H1 (cell line): ENCODE measurements around the gene ZHX3. TPM values are rescaled to one million over a fixed set of nuclear protein-coding genes. Genes with fewer than 3 reads are reported as not detected.

Experiments used
- BCL11A ChIP-seq, 2 experiments: IDR thresholded peaks; one replicate each; pipeline ENCODE4 v1.6.1; 2011; ENCODE audit warnings: low read depth in 2 of 2, low read length in 2 of 2, mild to moderate bottlenecking in 2 of 2
- polyA plus RNA-seq, 7 experiments: library from polyadenylated mRNA; depleted of rRNA in 3 of 7; stranded (reverse) in 5 of 7; unstranded in 2 of 7; fragments of >200 nt in 5 of 7; fragments of 200-250 nt in 2 of 7; gene quantifications; 1 replicate in 5 of 7; 2 replicates in 1 of 7; 4 replicates in 1 of 7; pipeline versions ENCODE4 v1.2.1 to v1.2.3, GENCODE V29; 2011 to 2013; ENCODE audit warnings: missing spikeins in 2 of 7, mixed read lengths in 2 of 7
- total RNA-seq: library from RNA; stranded (reverse); fragmentation: NEBNext Ultra II Directional; extraction: Animal tissue kit (Norgen Biotek cat#: 25700); gene quantifications from 2 replicates; pipeline ENCODE4 v1.2.1, GENCODE V29; 2021

The ZHX3 gene
- total and polyA plus RNA-seq, 2 of the 8 experiments (the other 6 are each of a cell fraction or from before 2014, with no cell fraction given): 1.00 to 7.8 TPM

- TF ChIP-seq BCL11A (IDR thresholded peaks at IDR 0.05; ENCODE audit: low read depth in 2 of 2, low read length in 2 of 2): no peak
- TF ChIP-seq, all 59 proteins: peak for 0
Measured at GRCh38 chr20:41143354-41143753, 174.2 kb downstream of the ZHX3 start (continued).
